ENCODE measurements around the gene NPHP4. TPM values are rescaled to one million over a fixed set of nuclear protein-coding genes. Genes with fewer than 3 reads are reported as not detected.

NPHP4 gene
- total RNA-seq, 1 experiment from 2014 or later = 20.0 TPM

DNA sequence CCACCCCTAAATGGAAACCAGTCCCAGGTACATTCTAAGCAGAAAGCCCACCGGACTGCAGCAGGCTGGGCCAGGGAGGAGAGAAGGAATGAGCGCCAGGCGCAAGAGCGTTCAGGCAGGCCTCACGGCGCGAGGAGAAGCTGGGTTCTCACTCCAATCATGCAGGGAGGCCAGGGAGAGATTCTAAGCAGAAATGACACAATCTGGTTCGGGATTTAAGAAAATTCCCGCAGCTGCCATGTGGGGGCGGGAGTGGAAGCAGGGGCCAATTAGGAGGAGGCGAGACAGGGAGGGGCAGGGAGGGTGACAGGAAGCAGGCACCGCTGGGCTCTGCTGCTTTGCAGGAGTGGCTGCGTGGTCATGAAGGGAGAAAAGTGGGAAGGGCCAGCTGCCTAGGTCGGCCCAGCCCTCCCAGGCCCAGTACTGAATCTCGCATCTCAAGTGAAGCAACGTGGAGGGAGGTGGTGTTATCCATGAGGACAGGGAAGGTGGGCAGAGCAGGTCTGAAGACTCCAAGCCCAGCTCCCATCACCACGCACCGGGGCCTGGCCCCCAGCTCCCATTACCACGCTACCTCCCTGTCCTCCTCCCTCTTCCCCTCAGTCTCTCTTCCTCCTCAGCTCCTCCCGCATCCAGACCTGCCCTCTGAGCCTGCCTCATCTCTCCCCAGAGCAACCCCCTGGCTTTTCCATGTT is 11.8 kb downstream of the NPHP4 start:
- DNase-seq (ENCODE audit: low read depth, low spot score) = peak; percentile 51
- RAD21 ChIA-PET (ENCODE audit: low non-redundant PET in 1 of 2, low total read pairs in 2 of 2, uncharacterized antibody in 2 of 2, unreplicated experiment in 2 of 2) = no interaction called here
- BruUV-seq (replicated peaks) = no TSS peak
- TF ChIP-seq EGR1 (IDR thresholded peaks at IDR 0.05; ENCODE audit: low read depth) (peak; percentile 80), SRF (IDR thresholded peaks at IDR 0.05; ENCODE audit: low read depth) (no peak), RAD21 (IDR thresholded peaks at IDR 0.05; ENCODE audit: low read depth) (peak; percentile 33), JUND (IDR thresholded peaks at IDR 0.05) (no peak), ATF3 (IDR thresholded peaks at IDR 0.05) (no peak)
- TF ChIP-seq, protein P1, sequence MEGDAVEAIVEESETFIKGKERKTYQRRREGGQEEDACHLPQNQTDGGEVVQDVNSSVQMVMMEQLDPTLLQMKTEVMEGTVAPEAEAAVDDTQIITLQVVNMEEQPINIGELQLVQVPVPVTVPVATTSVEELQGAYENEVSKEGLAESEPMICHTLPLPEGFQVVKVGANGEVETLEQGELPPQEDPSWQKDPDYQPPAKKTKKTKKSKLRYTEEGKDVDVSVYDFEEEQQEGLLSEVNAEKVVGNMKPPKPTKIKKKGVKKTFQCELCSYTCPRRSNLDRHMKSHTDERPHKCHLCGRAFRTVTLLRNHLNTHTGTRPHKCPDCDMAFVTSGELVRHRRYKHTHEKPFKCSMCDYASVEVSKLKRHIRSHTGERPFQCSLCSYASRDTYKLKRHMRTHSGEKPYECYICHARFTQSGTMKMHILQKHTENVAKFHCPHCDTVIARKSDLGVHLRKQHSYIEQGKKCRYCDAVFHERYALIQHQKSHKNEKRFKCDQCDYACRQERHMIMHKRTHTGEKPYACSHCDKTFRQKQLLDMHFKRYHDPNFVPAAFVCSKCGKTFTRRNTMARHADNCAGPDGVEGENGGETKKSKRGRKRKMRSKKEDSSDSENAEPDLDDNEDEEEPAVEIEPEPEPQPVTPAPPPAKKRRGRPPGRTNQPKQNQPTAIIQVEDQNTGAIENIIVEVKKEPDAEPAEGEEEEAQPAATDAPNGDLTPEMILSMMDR (IDR thresholded peaks at IDR 0.05 in 2 of 3, conservative IDR thresholded peaks at IDR 0.05 in 1 of 3; ENCODE audit: borderline replicate concordance in 1 of 3, insufficient read depth in 1 of 3, low read depth in 2 of 3, low read length in 2 of 3) = peak; percentile 33 to 46 (median 38); a peak in 5 of 6 replicates
- ATAC-seq = peak; percentile 96
- Histone ChIP-seq H3K27me3 (ENCODE audit: insufficient read depth, low read length) (no peaks in the 10 kb centered on the region), H3K4me2 (ENCODE audit: low read length) (peak overlapping the region; percentile 62), H2AFZ (ENCODE audit: low read depth, low read length, poor library complexity, severe bottlenecking) (no peak overlapping the region), H3K79me2 (ENCODE audit: insufficient read depth, low read length) (no peaks in the 10 kb centered on the region), H3K4me3 (replicated peaks in 1 of 2; ENCODE audit: low read depth in 1 of 2, low read length in 2 of 2) (no peak overlapping the region), H3K9me3 (ENCODE audit: control insufficient read depth in 1 of 2, insufficient read depth in 1 of 2, low read depth in 1 of 2, low read length in 2 of 2) (no peaks in the 10 kb centered on the region; a peak in 1 of 4 replicates), H3K27ac (ENCODE audit: low read depth, low read length) (peak overlapping the region; percentile 10; the same call in 1 of the 2 replicates), H3K9me2 (ENCODE audit: insufficient read depth) (no peaks in the 10 kb centered on the region), H3K4me1 (ENCODE audit: control insufficient read depth in 1 of 2, insufficient read depth in 2 of 2, low read length in 2 of 2) (peaks cover 9 to 50% of the 10 kb centered on the region in 2 experiments), H3K36me3 (ENCODE audit: control insufficient read depth in 1 of 2, insufficient read depth in 2 of 2, low read length in 2 of 2) (peaks cover 4 to 17% of the 10 kb centered on the region in 2 experiments; a peak in 2 of 4 replicates), H4K20me1 (ENCODE audit: insufficient read depth) (no peaks in the 10 kb centered on the region), H3K9ac (ENCODE audit: low read length) (peak overlapping the region; percentile 5; the same call in 1 of the 2 replicates)
- POLR2A ChIA-PET = interaction anchor here (1.5 kb wide), 1 partner anchor 12 kb away, joined by 3 read pairs; the partner anchor contains the start of gene NPHP4
- CTCF ChIA-PET = interaction anchor here (0.6 to 0.9 kb wide), 2 partner anchors 11 to 53 kb away, joined by 3 read pairs; no protein-coding TSS in a partner anchor
- intact Hi-C loops (cut with micrococcal nuclease) = no loop called here
